Measurements from ENCODE around the gene TSN.
"Not testable (repeated sequence)": the region's sequence is repeated elsewhere in the genome, so short reads cannot be mapped to it uniquely, and the experiment has no call there.

Gene TSN

DNA sequence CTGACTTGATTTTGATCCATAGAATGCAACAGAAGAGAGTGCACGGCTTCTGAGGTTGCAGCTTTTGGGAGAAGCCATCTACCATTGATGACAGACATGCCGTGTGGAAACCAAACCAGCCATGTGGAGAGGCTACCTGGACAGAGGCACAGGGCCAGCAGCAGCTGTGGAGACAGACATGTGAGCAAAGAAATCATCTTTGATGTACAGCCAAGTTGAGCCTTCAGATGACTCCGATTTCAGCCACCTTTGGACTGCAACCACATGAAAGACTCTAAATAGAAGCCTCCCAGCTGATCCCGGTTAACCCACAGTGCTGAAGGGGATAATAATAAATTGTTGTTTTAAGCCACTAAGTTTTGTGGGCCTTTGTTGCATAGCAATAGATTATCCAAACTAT is 54.2 kb downstream of the TSN start:
- Histone ChIP-seq H3K36me3 (ENCODE audit: control insufficient read depth, low read length) (no peaks in the 10 kb centered on the region), H3K9me3 (ENCODE audit: control insufficient read depth, insufficient read depth, low read length) (0 out of 2 replicates have a peak, but pooled peaks cover 3% of the 10 kb centered on the region), H3K79me2 (ENCODE audit: control insufficient read depth, low read length) (no peaks in the 10 kb centered on the region), H4K20me1 (ENCODE audit: control insufficient read depth, insufficient read depth, low read depth, low read length) (no peaks in the 10 kb centered on the region), H3K4me1 (ENCODE audit: control insufficient read depth, low read length) (peaks cover 66% of the 10 kb centered on the region), H3K27me3 (ENCODE audit: control insufficient read depth, low read length) (no peaks in the 10 kb centered on the region), H3F3A (ENCODE audit: control insufficient read depth, insufficient read depth) (peaks cover 17% of the 10 kb centered on the region), H3K4me3 (ENCODE audit: low read length) (no peak overlapping the region), H3K4me2 (ENCODE audit: low read length) (no peak overlapping the region), H3K27ac (ENCODE audit: low read depth, low read length) (no peak overlapping the region), H3K9me2 (replicated peaks; ENCODE audit: control insufficient read depth, low read length) (no peaks in the 10 kb centered on the region)
- TF ChIP-seq, protein P1, sequence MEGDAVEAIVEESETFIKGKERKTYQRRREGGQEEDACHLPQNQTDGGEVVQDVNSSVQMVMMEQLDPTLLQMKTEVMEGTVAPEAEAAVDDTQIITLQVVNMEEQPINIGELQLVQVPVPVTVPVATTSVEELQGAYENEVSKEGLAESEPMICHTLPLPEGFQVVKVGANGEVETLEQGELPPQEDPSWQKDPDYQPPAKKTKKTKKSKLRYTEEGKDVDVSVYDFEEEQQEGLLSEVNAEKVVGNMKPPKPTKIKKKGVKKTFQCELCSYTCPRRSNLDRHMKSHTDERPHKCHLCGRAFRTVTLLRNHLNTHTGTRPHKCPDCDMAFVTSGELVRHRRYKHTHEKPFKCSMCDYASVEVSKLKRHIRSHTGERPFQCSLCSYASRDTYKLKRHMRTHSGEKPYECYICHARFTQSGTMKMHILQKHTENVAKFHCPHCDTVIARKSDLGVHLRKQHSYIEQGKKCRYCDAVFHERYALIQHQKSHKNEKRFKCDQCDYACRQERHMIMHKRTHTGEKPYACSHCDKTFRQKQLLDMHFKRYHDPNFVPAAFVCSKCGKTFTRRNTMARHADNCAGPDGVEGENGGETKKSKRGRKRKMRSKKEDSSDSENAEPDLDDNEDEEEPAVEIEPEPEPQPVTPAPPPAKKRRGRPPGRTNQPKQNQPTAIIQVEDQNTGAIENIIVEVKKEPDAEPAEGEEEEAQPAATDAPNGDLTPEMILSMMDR (IDR thresholded peaks at IDR 0.05; ENCODE audit: low read depth, low read length, poor library complexity, severe bottlenecking) = no peak
- TF ChIP-seq EZH2phosphoT487 (IDR thresholded peaks at IDR 0.05; ENCODE audit: borderline replicate concordance, low read length) = no peak

DNA sequence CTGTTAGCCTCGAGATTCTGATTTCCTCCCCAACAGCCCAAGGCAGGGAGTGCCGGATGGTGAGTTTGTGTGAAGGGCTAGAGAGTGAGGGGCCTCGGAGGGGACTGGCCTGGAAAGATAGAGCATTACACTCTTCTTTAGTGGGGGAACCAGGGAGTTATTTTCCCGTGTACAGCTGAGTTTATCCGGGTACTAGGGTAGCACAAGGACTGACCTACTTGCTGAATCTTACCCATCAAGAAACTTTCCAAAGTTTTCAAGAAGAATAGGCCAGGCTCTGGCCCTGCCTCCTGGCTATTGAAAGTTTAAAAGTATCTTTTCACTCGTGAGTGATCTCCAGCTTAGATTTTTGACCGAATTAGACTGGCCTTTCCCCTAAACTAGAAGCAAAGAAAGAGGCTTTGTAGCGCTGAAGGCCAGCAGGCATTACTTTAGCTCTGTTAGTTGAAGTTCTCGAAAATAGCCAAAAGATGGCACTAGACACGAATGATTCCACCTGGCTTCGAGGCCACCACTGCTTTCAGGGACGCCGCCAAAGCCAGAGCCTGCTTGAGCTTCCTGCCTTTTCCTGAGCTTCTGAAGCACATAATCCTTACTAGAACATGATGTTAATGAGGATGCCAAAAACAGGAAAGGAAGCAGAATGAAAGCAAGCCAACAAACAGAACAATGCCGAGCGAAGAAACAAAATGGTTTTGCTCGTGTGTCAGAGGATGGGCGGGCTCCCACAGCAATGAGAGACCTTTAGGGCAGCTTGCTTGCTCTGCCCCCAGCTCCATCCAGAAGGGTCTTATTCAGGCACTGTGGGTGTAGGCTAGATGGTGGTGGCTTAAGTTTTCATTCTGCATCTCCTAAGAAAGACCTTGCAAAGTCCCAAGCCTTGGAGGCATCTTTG is 55.8 kb downstream of the TSN start:
- Histone ChIP-seq H3K4me1 (ENCODE audit: control insufficient read depth, low read length) (peaks cover 66% of the 10 kb centered on the region), H4K20me1 (ENCODE audit: control insufficient read depth, insufficient read depth, low read depth, low read length) (no peaks in the 10 kb centered on the region), H3K4me2 (ENCODE audit: low read length) (peak overlapping the region; percentile 8; the same call in 1 of the 2 replicates), H3K9me2 (replicated peaks; ENCODE audit: control insufficient read depth, low read length) (no peaks in the 10 kb centered on the region), H3K4me3 (ENCODE audit: low read length) (no peak overlapping the region), H3K79me2 (ENCODE audit: control insufficient read depth, low read length) (no peaks in the 10 kb centered on the region), H3K9me3 (ENCODE audit: control insufficient read depth, insufficient read depth, low read length) (0 out of 2 replicates have a peak, but pooled peaks cover 3% of the 10 kb centered on the region), H3K36me3 (ENCODE audit: control insufficient read depth, low read length) (no peaks in the 10 kb centered on the region), H3K27ac (ENCODE audit: low read depth, low read length) (peak overlapping the region; percentile 11; the same call in 1 of the 2 replicates), H3F3A (ENCODE audit: control insufficient read depth, insufficient read depth) (peaks cover 26% of the 10 kb centered on the region), H3K27me3 (ENCODE audit: control insufficient read depth, low read length) (no peaks in the 10 kb centered on the region)
- TF ChIP-seq, protein P1 (IDR thresholded peaks at IDR 0.05; ENCODE audit: low read depth, low read length, poor library complexity, severe bottlenecking) = peak; percentile 63
- no peak for TF ChIP-seq EZH2phosphoT487 (IDR thresholded peaks at IDR 0.05; ENCODE audit: borderline replicate concordance, low read length)

DNA sequence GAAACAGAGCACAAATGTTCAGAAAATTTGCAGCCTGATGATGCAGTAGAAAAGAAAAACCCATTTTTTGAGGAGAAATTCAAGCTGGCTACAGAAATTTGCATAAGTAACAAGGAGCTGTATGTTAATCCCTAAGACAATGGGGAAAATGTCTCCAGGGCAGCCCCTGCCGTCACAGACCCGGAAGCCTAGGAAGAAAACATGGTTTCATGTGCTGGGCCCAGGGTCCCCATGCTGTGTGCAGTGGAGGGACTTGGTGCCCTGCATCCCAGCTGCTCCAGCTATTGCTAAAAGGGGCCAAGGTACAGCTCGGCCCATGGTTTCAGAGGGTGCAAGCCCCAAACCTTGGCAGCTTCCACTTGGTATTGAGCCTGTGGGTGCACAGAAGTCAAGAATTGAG is 57.6 kb downstream of the TSN start:
- H3K36me3 ChIP-seq (ENCODE audit: control insufficient read depth, low read length); H4K20me1 ChIP-seq (ENCODE audit: control insufficient read depth, insufficient read depth, low read depth, low read length); H3K4me3 ChIP-seq (ENCODE audit: low read length); H3K27me3 ChIP-seq (ENCODE audit: control insufficient read depth, low read length); H3K79me2 ChIP-seq (ENCODE audit: control insufficient read depth, low read length); H3K4me2 ChIP-seq (ENCODE audit: low read length); H3K9me2 ChIP-seq (replicated peaks; ENCODE audit: control insufficient read depth, low read length): not testable (repeated sequence)
- Histone ChIP-seq H3K4me1 (ENCODE audit: control insufficient read depth, low read length) (peaks cover 81% of the 10 kb centered on the region), H3F3A (ENCODE audit: control insufficient read depth, insufficient read depth) (peaks cover 36% of the 10 kb centered on the region), H3K27ac (ENCODE audit: low read depth, low read length) (peak overlapping the region; percentile 89; the same call in 1 of the 2 replicates), H3K9me3 (ENCODE audit: control insufficient read depth, insufficient read depth, low read length) (peaks cover 13% of the 10 kb centered on the region; the same call in 1 of the 2 replicates)

DNA sequence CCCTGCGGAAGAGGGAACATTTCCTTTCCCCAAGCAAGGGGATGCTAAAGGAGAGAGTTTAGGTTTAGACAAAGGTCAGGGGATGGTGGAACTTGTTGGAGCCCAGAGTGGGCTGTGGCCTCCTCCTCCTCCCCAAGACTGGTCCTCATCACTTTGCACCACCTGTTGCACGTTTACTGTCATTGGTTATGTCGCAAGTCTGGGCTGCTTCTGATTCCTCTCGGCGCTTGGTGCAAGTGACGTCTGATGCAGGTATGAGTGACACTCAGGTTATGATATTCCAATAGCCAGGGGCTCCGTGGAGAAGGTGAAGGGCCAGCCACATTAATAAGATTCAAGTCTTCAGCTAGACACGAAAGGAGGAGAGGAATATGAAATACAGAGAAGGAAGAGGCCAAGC is 59.8 kb downstream of the TSN start:
- Histone ChIP-seq H4K20me1 (ENCODE audit: control insufficient read depth, insufficient read depth, low read depth, low read length) (no peaks in the 10 kb centered on the region), H3F3A (ENCODE audit: control insufficient read depth, insufficient read depth) (peaks cover 49% of the 10 kb centered on the region), H3K4me2 (ENCODE audit: low read length) (peak overlapping the region; percentile 75), H3K79me2 (ENCODE audit: control insufficient read depth, low read length) (no peaks in the 10 kb centered on the region), H3K9me2 (replicated peaks; ENCODE audit: control insufficient read depth, low read length) (no peaks in the 10 kb centered on the region), H3K4me1 (ENCODE audit: control insufficient read depth, low read length) (peaks cover 97% of the 10 kb centered on the region), H3K27me3 (ENCODE audit: control insufficient read depth, low read length) (no peaks in the 10 kb centered on the region), H3K36me3 (ENCODE audit: control insufficient read depth, low read length) (0 out of 2 replicates have a peak, but pooled peaks cover 5% of the 10 kb centered on the region), H3K4me3 (ENCODE audit: low read length) (peak overlapping the region; percentile 47), H3K27ac (ENCODE audit: low read depth, low read length) (peak overlapping the region; percentile 89), H3K9me3 (ENCODE audit: control insufficient read depth, insufficient read depth, low read length) (peaks cover 13% of the 10 kb centered on the region; the same call in 1 of the 2 replicates)
- TF ChIP-seq, protein P1 (IDR thresholded peaks at IDR 0.05; ENCODE audit: low read depth, low read length, poor library complexity, severe bottlenecking) = no peak
- no peak for TF ChIP-seq EZH2phosphoT487 (IDR thresholded peaks at IDR 0.05; ENCODE audit: borderline replicate concordance, low read length)

Data from DOHH2 (cell line).